Ovary (tissue), 3 donors: Measurements from ENCODE around the gene NEK1.
"Not testable (repeated sequence)": the region's sequence is repeated elsewhere in the genome, so short reads cannot be mapped to it uniquely, and the experiment has no call there.

Experiments
- CTCF ChIP-seq, 3 donors: fragments of 450-650 bp in 2 of 3; fragments of 200-600 bp in 1 of 3; IDR thresholded peaks; one replicate each; pipeline versions ENCODE4 v1.5.1 to v1.8.0; 2016 to 2022; ENCODE audit warnings: antibody characterized with exemption in 3 of 3, mild to moderate bottlenecking in 1 of 3
- EP300 ChIP-seq: sonication (generic); formaldehyde crosslinking; IDR thresholded peaks from one replicate; pipeline ENCODE4 v1.6.1; 2017; ENCODE audit warnings: antibody characterized with exemption
- POLR2A ChIP-seq: fragments of 450-650 bp; IDR thresholded peaks from one replicate; pipeline ENCODE4 v1.6.1; 2017; ENCODE audit warnings: antibody characterized with exemption, mild to moderate bottlenecking, moderate library complexity
- donor health status: DM: no; HTN: no; CAD: no.

- TF ChIP-seq CTCF (IDR thresholded peaks at IDR 0.05); POLR2A; EP300: not testable (repeated sequence)
Observed at GRCh38 chr4:169448935-169449334, 163.4 kb downstream of the NEK1 start.
